Vagina (tissue), 2 donors: ENCODE data around the gene BECN2. TPM values are rescaled to one million over a fixed set of nuclear protein-coding genes. Genes with fewer than 3 reads are reported as not detected.
"Not testable (repeated sequence)": the region's sequence is repeated elsewhere in the genome, so short reads cannot be mapped to it uniquely, and the experiment has no call there.

ENCODE experiments used
- DNase-seq, 2 donors: peaks; one replicate each; pipeline ENCODE4 v3.0.0-alpha.2; 2017; ENCODE audit errors: extremely low spot score in 2 of 2
- H3K27ac ChIP-seq: fragments of 200-600 bp; sonication (generic); one replicate; pipeline ENCODE4 v1.5.1; 2019
- H3K27me3 ChIP-seq: fragments of 200-600 bp; sonication (generic); one replicate; pipeline ENCODE4 v1.5.1; 2019
- H3K36me3 ChIP-seq, 2 donors: fragments of 200-600 bp; sonication (generic); one replicate each; pipeline ENCODE4 v1.5.1; 2017 to 2019
- H3K4me1 ChIP-seq: fragments of 200-600 bp; sonication (generic); one replicate; pipeline ENCODE4 v1.5.1; 2019
- H3K4me3 ChIP-seq, 2 donors: fragments of 200-600 bp; sonication (generic); 1 replicate in 1 of 2; 2 replicates in 1 of 2; pipeline ENCODE4 v1.5.1; 2016 to 2019
- H3K9me3 ChIP-seq: fragments of 200-600 bp; sonication (generic); one replicate; pipeline ENCODE4 v1.5.1; 2019
- POLR2A ChIP-seq, 2 donors: fragments of 450-650 bp; IDR thresholded peaks; one replicate each; pipeline ENCODE4 v1.6.1; 2017; ENCODE audit warnings: antibody characterized with exemption in 2 of 2, mild to moderate bottlenecking in 2 of 2, moderate library complexity in 2 of 2
- POLR2AphosphoS5 ChIP-seq, 2 donors: sonication (generic); formaldehyde crosslinking; IDR thresholded peaks; one replicate each; pipeline ENCODE4 v1.9.0; 2017; ENCODE audit warnings: antibody characterized with exemption in 2 of 2, mild to moderate bottlenecking in 2 of 2, low read depth in 1 of 2; ENCODE audit not compliant: insufficient read depth in 1 of 2
- intact Hi-C: fragments of 100-400 bp; cut with DNase I; formaldehyde crosslinking; loops from one replicate; pipeline ENCODE4 v1.15.1; 2023
- total RNA-seq: library from RNA; depleted of rRNA; stranded (reverse); fragments of >200 nt; gene quantifications from one replicate; pipeline ENCODE4 v1.2.3, GENCODE V29; 2016
- TF ChIP-seq, protein P1 (sequence below), 3 experiments: fragments of 450-650 bp in 2 of 3; fragments of 200-600 bp in 1 of 3; sonication (generic) in 1 of 3; IDR thresholded peaks; one replicate each; pipeline ENCODE4 v1.5.1; 2017 to 2019; ENCODE audit warnings: antibody characterized with exemption in 3 of 3, mild to moderate bottlenecking in 2 of 3, moderate library complexity in 2 of 3

Gene BECN2
- total RNA-seq, 1 donor from 2014 or later, result not detected

DNA sequence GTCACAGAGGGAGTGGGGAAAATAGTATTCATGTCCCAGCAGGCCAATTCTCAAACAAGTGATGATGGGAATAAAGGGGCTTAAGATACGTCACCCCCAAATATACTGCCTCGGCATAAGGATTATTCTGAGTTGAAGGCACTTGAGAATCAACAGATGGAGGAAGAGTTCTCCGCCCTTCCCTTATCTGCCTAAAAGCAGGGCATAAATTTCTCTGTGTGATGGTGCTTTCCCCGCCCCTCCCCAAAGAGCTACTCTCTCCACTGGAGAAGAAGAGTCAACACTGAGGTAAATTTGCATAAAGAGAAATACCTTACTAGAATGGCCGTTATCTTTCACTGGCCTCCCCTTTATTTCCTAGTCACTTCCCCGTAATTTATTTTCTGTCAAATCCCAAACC, 18.7 kb downstream of the BECN2 start:
- TF ChIP-seq POLR2A (IDR thresholded peaks at IDR 0.05) (no peak), POLR2AphosphoS5 (IDR thresholded peaks at IDR 0.05; ENCODE audit: insufficient read depth in 1 of 2, low read depth in 1 of 2) (no peak)
- TF ChIP-seq, protein P1, sequence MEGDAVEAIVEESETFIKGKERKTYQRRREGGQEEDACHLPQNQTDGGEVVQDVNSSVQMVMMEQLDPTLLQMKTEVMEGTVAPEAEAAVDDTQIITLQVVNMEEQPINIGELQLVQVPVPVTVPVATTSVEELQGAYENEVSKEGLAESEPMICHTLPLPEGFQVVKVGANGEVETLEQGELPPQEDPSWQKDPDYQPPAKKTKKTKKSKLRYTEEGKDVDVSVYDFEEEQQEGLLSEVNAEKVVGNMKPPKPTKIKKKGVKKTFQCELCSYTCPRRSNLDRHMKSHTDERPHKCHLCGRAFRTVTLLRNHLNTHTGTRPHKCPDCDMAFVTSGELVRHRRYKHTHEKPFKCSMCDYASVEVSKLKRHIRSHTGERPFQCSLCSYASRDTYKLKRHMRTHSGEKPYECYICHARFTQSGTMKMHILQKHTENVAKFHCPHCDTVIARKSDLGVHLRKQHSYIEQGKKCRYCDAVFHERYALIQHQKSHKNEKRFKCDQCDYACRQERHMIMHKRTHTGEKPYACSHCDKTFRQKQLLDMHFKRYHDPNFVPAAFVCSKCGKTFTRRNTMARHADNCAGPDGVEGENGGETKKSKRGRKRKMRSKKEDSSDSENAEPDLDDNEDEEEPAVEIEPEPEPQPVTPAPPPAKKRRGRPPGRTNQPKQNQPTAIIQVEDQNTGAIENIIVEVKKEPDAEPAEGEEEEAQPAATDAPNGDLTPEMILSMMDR (IDR thresholded peaks at IDR 0.05), result no peak
- Histone ChIP-seq H3K4me3 (no peak overlapping the region), H3K36me3 (no peaks in the 10 kb centered on the region), H3K4me1 (no peaks in the 10 kb centered on the region), H3K27me3 (no peaks in the 10 kb centered on the region), H3K27ac (no peak overlapping the region), H3K9me3 (no peaks in the 10 kb centered on the region)
- no peak for DNase-seq
- intact Hi-C loops, result no loop called here

- intact Hi-C loops, result no loop called here
- no peaks in the 10 kb centered on the region for H3K9me3 ChIP-seq
- H3K27me3 ChIP-seq, result no peaks in the 10 kb centered on the region
- TF ChIP-seq POLR2A (IDR thresholded peaks at IDR 0.05) (no peak), POLR2AphosphoS5 (IDR thresholded peaks at IDR 0.05; ENCODE audit: insufficient read depth in 1 of 2, low read depth in 1 of 2) (no peak)
- TF ChIP-seq, protein P1 (IDR thresholded peaks at IDR 0.05), result no peak
- no peak for DNase-seq
- no peak overlapping the region for H3K27ac ChIP-seq
- no peaks in the 10 kb centered on the region for H3K4me1 ChIP-seq
- no peak overlapping the region for H3K4me3 ChIP-seq
- H3K36me3 ChIP-seq, result no peaks in the 10 kb centered on the region
These were observed 21.5 kb downstream of the BECN2 start for GRCh38 chr1:241979071-241979470.

- Histone ChIP-seq H3K9me3 (no peaks in the 10 kb centered on the region), H3K36me3 (no peaks in the 10 kb centered on the region), H3K27me3 (no peaks in the 10 kb centered on the region), H3K27ac (no peak overlapping the region), H3K4me1 (no peaks in the 10 kb centered on the region), H3K4me3 (no peak overlapping the region)
- no peak for DNase-seq
- TF ChIP-seq POLR2A (IDR thresholded peaks at IDR 0.05), result no peak
- TF ChIP-seq POLR2AphosphoS5 (IDR thresholded peaks at IDR 0.05; ENCODE audit: insufficient read depth in 1 of 2, low read depth in 1 of 2), result no peak
- TF ChIP-seq, protein P1 (IDR thresholded peaks at IDR 0.05), result no peak
- intact Hi-C loops, result no loop called here
These were observed 22.4 kb downstream of the BECN2 start for GRCh38 chr1:241979926-241980325.

DNA sequence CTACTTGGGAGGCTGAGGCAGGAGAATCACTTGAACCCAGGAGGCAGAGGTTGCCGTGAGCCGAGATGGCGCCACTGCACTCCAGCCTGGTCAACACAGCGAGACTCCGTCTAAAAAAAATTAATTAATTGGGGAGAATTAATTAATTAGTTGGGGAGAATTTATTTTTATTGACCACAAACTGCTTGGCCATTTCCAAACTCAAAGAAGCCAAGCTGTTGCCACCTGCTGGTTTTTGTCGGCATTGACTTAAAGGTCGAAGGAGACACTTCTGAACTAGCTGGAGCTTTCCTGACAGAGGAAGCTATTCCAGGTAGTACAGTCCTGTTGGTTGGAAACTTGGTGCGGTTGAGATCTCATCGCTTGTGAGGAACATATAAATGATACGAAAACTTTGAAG, 28.2 kb downstream of the BECN2 start:
- Histone ChIP-seq H3K9me3 (no peaks in the 10 kb centered on the region), H3K36me3 (no peaks in the 10 kb centered on the region), H3K4me3 (no peak overlapping the region), H3K4me1 (peaks cover 12% of the 10 kb centered on the region), H3K27ac (no peak overlapping the region), H3K27me3 (no peaks in the 10 kb centered on the region)
- no peak for DNase-seq
- intact Hi-C loops, result no loop called here
- no peak for TF ChIP-seq POLR2AphosphoS5 (IDR thresholded peaks at IDR 0.05; ENCODE audit: insufficient read depth in 1 of 2, low read depth in 1 of 2)
- TF ChIP-seq, protein P1 (IDR thresholded peaks at IDR 0.05), result no peak
- TF ChIP-seq POLR2A (IDR thresholded peaks at IDR 0.05), result no peak

DNA sequence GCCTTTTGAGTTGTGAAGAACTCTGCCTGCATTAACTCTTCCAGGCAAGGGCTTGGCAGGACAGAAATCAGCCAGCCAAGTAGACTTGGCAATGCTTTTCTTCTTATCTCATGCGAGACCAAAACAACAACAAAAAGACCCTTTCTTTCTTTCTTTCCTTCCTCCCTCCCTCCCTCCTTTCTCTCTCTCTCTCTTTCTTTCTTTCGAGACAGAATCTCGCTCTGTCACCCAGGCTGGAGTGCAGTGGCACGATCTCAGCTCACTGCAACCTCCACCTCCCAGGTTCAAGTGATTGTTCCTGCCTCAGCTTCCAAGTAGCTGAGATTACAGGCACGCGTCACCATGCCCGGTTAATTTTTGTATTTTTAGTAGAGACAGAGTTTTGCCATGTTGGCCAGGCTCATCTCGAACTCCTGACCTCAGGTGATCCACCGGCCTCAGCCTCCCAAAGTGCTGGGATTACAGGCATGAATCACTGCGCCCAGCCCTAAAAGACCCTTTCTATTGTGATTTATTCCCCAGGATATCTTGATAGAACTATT, 30.9 kb downstream of the BECN2 start:
- H3K27ac ChIP-seq, H3K4me3 ChIP-seq, H3K9me3 ChIP-seq, H3K36me3 ChIP-seq, intact Hi-C loops, H3K27me3 ChIP-seq, DNase-seq: not testable (repeated sequence)
- peaks cover 12% of the 10 kb centered on the region for H3K4me1 ChIP-seq
